Measurements from ENCODE around the gene AMER3. TPM values are rescaled to one million over a fixed set of nuclear protein-coding genes. Genes with fewer than 3 reads are reported as not detected.

AMER3 gene
- total RNA-seq, 1 donor from 2014 or later, result not detected

- Mint-ChIP-seq H3K4me3 (ENCODE audit: unreplicated experiment) (no peak overlapping the region), H3K27me3 (ENCODE audit: unreplicated experiment) (peaks cover 10% of the 10 kb centered on the region), H3K27ac (ENCODE audit: unreplicated experiment) (no peak overlapping the region), H3K36me3 (ENCODE audit: unreplicated experiment) (no peaks in the 10 kb centered on the region), H3K9me3 (ENCODE audit: unreplicated experiment) (no peaks in the 10 kb centered on the region), H3K4me1 (ENCODE audit: unreplicated experiment) (peaks cover 2% of the 10 kb centered on the region)
- peak; percentile 76 for DNase-seq (ENCODE audit: extremely low spot score, unreplicated experiment)
- TF ChIP-seq, protein P1, sequence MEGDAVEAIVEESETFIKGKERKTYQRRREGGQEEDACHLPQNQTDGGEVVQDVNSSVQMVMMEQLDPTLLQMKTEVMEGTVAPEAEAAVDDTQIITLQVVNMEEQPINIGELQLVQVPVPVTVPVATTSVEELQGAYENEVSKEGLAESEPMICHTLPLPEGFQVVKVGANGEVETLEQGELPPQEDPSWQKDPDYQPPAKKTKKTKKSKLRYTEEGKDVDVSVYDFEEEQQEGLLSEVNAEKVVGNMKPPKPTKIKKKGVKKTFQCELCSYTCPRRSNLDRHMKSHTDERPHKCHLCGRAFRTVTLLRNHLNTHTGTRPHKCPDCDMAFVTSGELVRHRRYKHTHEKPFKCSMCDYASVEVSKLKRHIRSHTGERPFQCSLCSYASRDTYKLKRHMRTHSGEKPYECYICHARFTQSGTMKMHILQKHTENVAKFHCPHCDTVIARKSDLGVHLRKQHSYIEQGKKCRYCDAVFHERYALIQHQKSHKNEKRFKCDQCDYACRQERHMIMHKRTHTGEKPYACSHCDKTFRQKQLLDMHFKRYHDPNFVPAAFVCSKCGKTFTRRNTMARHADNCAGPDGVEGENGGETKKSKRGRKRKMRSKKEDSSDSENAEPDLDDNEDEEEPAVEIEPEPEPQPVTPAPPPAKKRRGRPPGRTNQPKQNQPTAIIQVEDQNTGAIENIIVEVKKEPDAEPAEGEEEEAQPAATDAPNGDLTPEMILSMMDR (IDR thresholded peaks at IDR 0.05), result no peak
These were observed 5.7 kb downstream of the AMER3 start for GRCh38 chr2:130760754-130761751.

GRCh38 chr2:130762031-130762909, 6.9 kb downstream of the AMER3 start:
- Mint-ChIP-seq H3K27ac (ENCODE audit: unreplicated experiment) (no peak overlapping the region), H3K9me3 (ENCODE audit: unreplicated experiment) (no peaks in the 10 kb centered on the region), H3K27me3 (ENCODE audit: unreplicated experiment) (peaks cover 4% of the 10 kb centered on the region), H3K4me3 (ENCODE audit: unreplicated experiment) (no peak overlapping the region), H3K36me3 (ENCODE audit: unreplicated experiment) (no peaks in the 10 kb centered on the region), H3K4me1 (ENCODE audit: unreplicated experiment) (no peaks in the 10 kb centered on the region)
- TF ChIP-seq, protein P1 (IDR thresholded peaks at IDR 0.05), result no peak
- DNase-seq (ENCODE audit: extremely low spot score, unreplicated experiment), result peak; percentile 83

DNA sequence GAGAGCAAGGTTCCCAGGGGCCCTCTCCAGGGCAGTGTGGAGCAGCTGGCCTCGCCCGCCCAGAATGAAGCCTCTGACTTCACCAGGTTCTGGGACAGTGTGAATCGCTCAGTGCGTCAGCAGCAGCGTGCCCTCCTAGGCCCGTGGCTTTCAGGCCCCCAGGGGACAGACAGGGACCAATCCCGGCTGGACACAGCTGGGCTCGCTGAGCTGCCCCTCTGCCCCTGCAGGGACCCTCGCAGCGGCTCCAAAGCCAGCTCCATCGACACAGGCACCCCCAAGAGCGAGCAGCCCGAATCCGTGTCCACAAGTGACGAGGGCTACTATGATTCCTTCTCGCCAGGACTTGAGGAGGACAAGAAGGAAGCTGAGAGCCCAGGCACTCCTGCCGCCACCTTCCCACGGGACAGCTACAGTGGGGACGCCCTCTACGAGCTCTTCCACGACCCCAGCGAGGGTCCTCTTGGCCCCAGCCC, 7.6 kb downstream of the AMER3 start:
- no peak overlapping the region for H3K4me3 Mint-ChIP-seq (ENCODE audit: unreplicated experiment)
- H3K9me3 Mint-ChIP-seq (ENCODE audit: unreplicated experiment), result no peaks in the 10 kb centered on the region
- TF ChIP-seq, protein P1 (IDR thresholded peaks at IDR 0.05), result no peak
- H3K27me3 Mint-ChIP-seq (ENCODE audit: unreplicated experiment), result no peaks in the 10 kb centered on the region
- peak; percentile 83 for DNase-seq (ENCODE audit: extremely low spot score, unreplicated experiment)
- no peaks in the 10 kb centered on the region for H3K36me3 Mint-ChIP-seq (ENCODE audit: unreplicated experiment)
- no peak overlapping the region for H3K27ac Mint-ChIP-seq (ENCODE audit: unreplicated experiment)
- H3K4me1 Mint-ChIP-seq (ENCODE audit: unreplicated experiment), result no peaks in the 10 kb centered on the region

GRCh38 chr2:130763405-130763804, 8.1 kb downstream of the AMER3 start:
- H3K27me3 Mint-ChIP-seq (ENCODE audit: unreplicated experiment), result no peaks in the 10 kb centered on the region

More at GRCh38 chr2:130763405-130763804, 8.1 kb downstream of the AMER3 start:
- Mint-ChIP-seq H3K27ac (ENCODE audit: unreplicated experiment) (no peak overlapping the region), H3K4me3 (ENCODE audit: unreplicated experiment) (no peak overlapping the region), H3K36me3 (ENCODE audit: unreplicated experiment) (no peaks in the 10 kb centered on the region), H3K4me1 (ENCODE audit: unreplicated experiment) (no peaks in the 10 kb centered on the region), H3K9me3 (ENCODE audit: unreplicated experiment) (no peaks in the 10 kb centered on the region)
- DNase-seq (ENCODE audit: extremely low spot score, unreplicated experiment), result peak; percentile 81
- TF ChIP-seq, protein P1 (IDR thresholded peaks at IDR 0.05), result no peak
